Measurements from ENCODE around the gene TMED5. TPM values are rescaled to one million over a fixed set of nuclear protein-coding genes. Genes with fewer than 3 reads are reported as not detected.

Gene TMED5
- total RNA-seq, 4 donors from 2014 or later: 38.8 to 76.9 (median 57.5) TPM

DNA sequence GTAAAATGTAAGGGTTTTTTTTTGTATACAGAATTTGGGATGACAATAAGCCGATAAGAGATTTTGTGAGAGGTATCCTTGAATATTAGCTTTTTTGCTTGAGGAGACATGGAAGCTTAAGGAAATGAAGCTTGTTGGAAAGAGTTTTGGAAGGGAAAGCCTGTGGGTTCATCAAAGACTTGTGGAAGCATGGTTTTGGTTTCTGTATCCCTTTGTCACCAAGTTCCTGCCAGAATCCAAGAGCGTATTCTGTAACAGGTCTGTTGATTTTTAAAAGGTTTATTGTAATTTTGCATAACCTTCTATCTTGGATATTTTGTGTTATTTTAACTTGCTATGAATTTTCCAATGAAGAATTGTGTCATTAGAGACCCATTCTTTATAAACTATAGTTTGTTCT is 38.1 kb downstream of the TMED5 start:
- Histone ChIP-seq H3K27ac (no peak overlapping the region), H3K9me3 (no peaks in the 10 kb centered on the region), H3K4me1 (no peaks in the 10 kb centered on the region), H3K4me3 (no peak overlapping the region), H3K36me3 (peaks cover 0 to 5% (median 0%) of the 10 kb centered on the region in 3 donors), H3K27me3 (no peaks in the 10 kb centered on the region)
- TF ChIP-seq, protein P1, sequence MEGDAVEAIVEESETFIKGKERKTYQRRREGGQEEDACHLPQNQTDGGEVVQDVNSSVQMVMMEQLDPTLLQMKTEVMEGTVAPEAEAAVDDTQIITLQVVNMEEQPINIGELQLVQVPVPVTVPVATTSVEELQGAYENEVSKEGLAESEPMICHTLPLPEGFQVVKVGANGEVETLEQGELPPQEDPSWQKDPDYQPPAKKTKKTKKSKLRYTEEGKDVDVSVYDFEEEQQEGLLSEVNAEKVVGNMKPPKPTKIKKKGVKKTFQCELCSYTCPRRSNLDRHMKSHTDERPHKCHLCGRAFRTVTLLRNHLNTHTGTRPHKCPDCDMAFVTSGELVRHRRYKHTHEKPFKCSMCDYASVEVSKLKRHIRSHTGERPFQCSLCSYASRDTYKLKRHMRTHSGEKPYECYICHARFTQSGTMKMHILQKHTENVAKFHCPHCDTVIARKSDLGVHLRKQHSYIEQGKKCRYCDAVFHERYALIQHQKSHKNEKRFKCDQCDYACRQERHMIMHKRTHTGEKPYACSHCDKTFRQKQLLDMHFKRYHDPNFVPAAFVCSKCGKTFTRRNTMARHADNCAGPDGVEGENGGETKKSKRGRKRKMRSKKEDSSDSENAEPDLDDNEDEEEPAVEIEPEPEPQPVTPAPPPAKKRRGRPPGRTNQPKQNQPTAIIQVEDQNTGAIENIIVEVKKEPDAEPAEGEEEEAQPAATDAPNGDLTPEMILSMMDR (IDR thresholded peaks at IDR 0.05): no peak
- TF ChIP-seq POLR2A (IDR thresholded peaks at IDR 0.05): no peak
- DNase-seq: no peak

DNA sequence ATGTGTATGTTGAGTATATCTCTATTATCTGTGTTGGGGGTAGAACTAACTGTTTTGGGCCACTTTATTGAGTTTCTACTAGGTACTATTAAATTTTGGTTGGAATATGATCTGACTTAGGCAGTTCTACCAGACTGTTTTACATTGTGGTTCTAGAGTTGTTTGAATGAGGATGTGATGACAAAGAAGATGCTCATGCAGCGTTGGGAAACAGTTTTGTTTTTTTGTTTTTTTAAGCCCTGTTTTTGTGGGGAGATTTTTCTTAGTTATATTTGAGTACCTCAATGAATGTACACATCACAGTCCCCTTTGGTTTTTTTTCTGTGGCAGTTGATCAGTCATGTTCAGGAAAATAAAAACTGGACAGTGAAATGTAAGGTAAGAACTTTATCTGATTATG is 40.1 kb downstream of the TMED5 start:
- Histone ChIP-seq H3K9me3 (no peaks in the 10 kb centered on the region), H3K4me3 (no peak overlapping the region), H3K27me3 (no peaks in the 10 kb centered on the region), H3K4me1 (no peaks in the 10 kb centered on the region), H3K36me3 (peaks cover 0 to 23% (median 0%) of the 10 kb centered on the region in 3 donors), H3K27ac (no peak overlapping the region)
- no peak for DNase-seq
- no peak for TF ChIP-seq POLR2A (IDR thresholded peaks at IDR 0.05)
- TF ChIP-seq, protein P1 (IDR thresholded peaks at IDR 0.05): no peak

DNA sequence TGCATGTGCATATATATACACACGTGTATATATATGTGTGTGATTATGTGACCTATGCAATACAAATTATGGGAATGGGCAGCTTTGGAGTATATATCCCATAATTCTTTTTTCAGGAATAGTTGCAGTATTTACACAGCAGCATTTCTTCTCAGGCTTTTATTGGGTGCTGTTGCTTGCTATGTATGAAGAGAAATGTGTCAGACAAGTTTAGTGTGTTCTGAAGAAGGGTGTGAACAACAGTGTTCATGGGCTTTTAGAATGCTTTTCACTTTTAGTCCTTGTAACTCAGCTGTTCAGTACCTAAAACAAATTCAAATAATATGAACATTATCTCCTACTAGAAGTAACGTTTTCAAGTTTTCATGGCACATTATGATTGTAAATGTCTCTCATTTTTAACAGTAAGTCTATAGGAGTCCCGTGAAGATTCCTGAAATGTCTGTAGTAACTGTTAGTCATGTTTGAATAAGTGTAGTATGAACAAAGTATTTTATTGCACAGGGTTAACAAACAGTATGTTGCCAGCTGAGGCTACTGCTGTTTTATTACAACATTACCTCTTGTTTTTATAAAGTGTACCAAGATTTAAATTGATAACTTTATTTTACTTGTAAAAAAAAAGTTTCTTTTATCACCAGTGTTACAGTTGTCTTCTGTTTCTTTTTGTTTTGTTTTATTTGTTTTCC is 42.5 kb downstream of the TMED5 start:
- H3K36me3 ChIP-seq: peaks cover 0 to 39% (median 0%) of the 10 kb centered on the region in 3 donors
- no peak overlapping the region for H3K27ac ChIP-seq
- TF ChIP-seq POLR2A (IDR thresholded peaks at IDR 0.05): no peak
- TF ChIP-seq, protein P1 (IDR thresholded peaks at IDR 0.05): no peak
- H3K9me3 ChIP-seq: no peaks in the 10 kb centered on the region
- H3K4me1 ChIP-seq: no peaks in the 10 kb centered on the region
- DNase-seq: no peak
- no peaks in the 10 kb centered on the region for H3K27me3 ChIP-seq
- H3K4me3 ChIP-seq: no peak overlapping the region

DNA sequence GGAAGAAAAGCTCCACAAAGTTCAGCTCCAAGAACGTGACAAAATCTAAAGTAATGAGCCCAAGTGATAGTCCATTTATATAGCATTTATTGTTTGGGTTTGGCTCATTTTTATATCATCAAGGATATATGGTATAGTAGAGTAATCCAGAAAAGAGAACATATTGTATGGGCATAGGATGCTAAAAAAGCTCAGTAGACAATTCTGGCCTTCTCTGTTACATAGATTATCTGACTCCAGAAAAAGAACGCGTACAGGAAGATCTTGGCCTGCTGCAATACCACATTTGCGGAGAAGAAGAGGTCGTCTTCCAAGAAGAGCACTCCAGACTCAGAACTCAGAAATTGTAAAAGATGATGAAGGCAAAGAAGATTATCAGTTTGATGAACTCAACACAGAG is 43.8 kb downstream of the TMED5 start:
- Histone ChIP-seq H3K9me3 (no peaks in the 10 kb centered on the region), H3K4me1 (no peaks in the 10 kb centered on the region), H3K27me3 (no peaks in the 10 kb centered on the region), H3K36me3 (peaks cover 0 to 39% (median 0%) of the 10 kb centered on the region in 3 donors), H3K27ac (no peak overlapping the region), H3K4me3 (no peak overlapping the region)
- TF ChIP-seq POLR2A (IDR thresholded peaks at IDR 0.05): no peak
- TF ChIP-seq, protein P1 (IDR thresholded peaks at IDR 0.05): no peak
- no peak for DNase-seq

GRCh38 chr1:93132638-93133037 is 47.6 kb downstream of the TMED5 start:
- H3K27ac ChIP-seq: no peak overlapping the region
- no peak overlapping the region for H3K4me3 ChIP-seq
- H3K27me3 ChIP-seq: no peaks in the 10 kb centered on the region
- no peaks in the 10 kb centered on the region for H3K9me3 ChIP-seq
- H3K36me3 ChIP-seq: peaks cover 0 to 45% (median 0%) of the 10 kb centered on the region in 3 donors
- TF ChIP-seq, protein P1 (IDR thresholded peaks at IDR 0.05): no peak
- TF ChIP-seq POLR2A (IDR thresholded peaks at IDR 0.05): no peak
- no peak for DNase-seq
- no peaks in the 10 kb centered on the region for H3K4me1 ChIP-seq

All from Peyer's patch (tissue), 4 donors.